CD4-positive, CD25-positive, alpha-beta regulatory T cell (primary cell): ENCODE data around the gene MAPK13. TPM values are rescaled to one million over a fixed set of nuclear protein-coding genes. Genes with fewer than 3 reads are reported as not detected.

Source experiments
- ATAC-seq, 2 donors: fragments of 150-1000 bp; cut with Tn5 transposase; one replicate each; pipeline ENCODE4 v1.10.0; 2021; ENCODE audit warnings: low read depth in 2 of 2, moderate number of reproducible peaks in 2 of 2, moderate library complexity in 1 of 2
- DNase-seq, 3 donors: peaks; one replicate each; pipeline versions ENCODE4 v3.0.0 to v3.0.0-alpha.2; 2012 to 2022; ENCODE audit warnings: mixed read lengths in 1 of 3
- H3K27ac ChIP-seq: one replicate; pipeline ENCODE4 v1.7.0; 2013; ENCODE audit warnings: mild to moderate bottlenecking, low read length; ENCODE audit not compliant: insufficient read depth, poor library complexity, severe bottlenecking
- H3K27me3 ChIP-seq: one replicate; pipeline ENCODE4 v1.7.0; 2013; ENCODE audit warnings: low read length; ENCODE audit not compliant: control insufficient read depth, insufficient read depth
- H3K36me3 ChIP-seq: one replicate; pipeline ENCODE4 v1.7.0; 2013; ENCODE audit warnings: mild to moderate bottlenecking, low read length, moderate library complexity; ENCODE audit not compliant: control insufficient read depth, insufficient read depth
- H3K4me1 ChIP-seq: 2 replicates; pipeline ENCODE4 v1.7.0; 2013; ENCODE audit warnings: mild to moderate bottlenecking, low read length; ENCODE audit not compliant: insufficient read depth, control insufficient read depth, poor library complexity, severe bottlenecking
- H3K4me3 ChIP-seq: one replicate; pipeline ENCODE4 v1.7.0; 2013; ENCODE audit warnings: low read depth, mild to moderate bottlenecking, low read length, moderate library complexity
- H3K9me3 ChIP-seq, 2 experiments: 1 replicate in 1 of 2; 2 replicates in 1 of 2; pipeline ENCODE4 v1.7.0; 2013; ENCODE audit warnings: low read length in 2 of 2, mild to moderate bottlenecking in 1 of 2, moderate library complexity in 1 of 2; ENCODE audit not compliant: control insufficient read depth in 2 of 2
- H3K27ac Mint-ChIP-seq, 3 donors: one replicate each; pipeline ENCODE4 v1.8.0; 2020 to 2022; ENCODE audit warnings: mild to moderate bottlenecking in 3 of 3, mixed read lengths in 3 of 3, moderate library complexity in 2 of 3
- H3K27me3 Mint-ChIP-seq: one replicate; pipeline ENCODE4 v1.8.0; 2022; ENCODE audit warnings: mild to moderate bottlenecking, mixed read lengths
- H3K36me3 Mint-ChIP-seq: one replicate; pipeline ENCODE4 v1.8.0; 2020; ENCODE audit warnings: mixed read lengths
- H3K4me1 Mint-ChIP-seq, 4 donors: one replicate each; pipeline ENCODE4 v1.8.0; 2020 to 2022; ENCODE audit warnings: mixed read lengths in 4 of 4, mild to moderate bottlenecking in 1 of 4
- H3K4me3 Mint-ChIP-seq, 4 donors: one replicate each; pipeline ENCODE4 v1.8.0; 2020 to 2022; ENCODE audit warnings: mild to moderate bottlenecking in 4 of 4, mixed read lengths in 4 of 4, moderate library complexity in 3 of 4
- H3K9me3 Mint-ChIP-seq, 7 donors: one replicate each; pipeline ENCODE4 v1.8.0; 2020 to 2022; ENCODE audit warnings: mixed read lengths in 7 of 7, mild to moderate bottlenecking in 3 of 7, moderate library complexity in 2 of 7
- polyA plus RNA-seq, 4 donors: library from polyadenylated mRNA; unstranded; fragments of 300-500 nt; fragmentation: Illumina TruSeq; gene quantifications; one replicate each; pipeline ENCODE4 v1.2.3, GENCODE V29; 2021
- total RNA-seq: library from RNA; stranded (reverse); gene quantifications from one replicate; pipeline ENCODE4 v1.2.3, GENCODE V29; 2022

The MAPK13 gene
- total and polyA plus RNA-seq, 5 donors from 2014 or later = 60.7 to 75.8 (median 69.6) TPM

DNA sequence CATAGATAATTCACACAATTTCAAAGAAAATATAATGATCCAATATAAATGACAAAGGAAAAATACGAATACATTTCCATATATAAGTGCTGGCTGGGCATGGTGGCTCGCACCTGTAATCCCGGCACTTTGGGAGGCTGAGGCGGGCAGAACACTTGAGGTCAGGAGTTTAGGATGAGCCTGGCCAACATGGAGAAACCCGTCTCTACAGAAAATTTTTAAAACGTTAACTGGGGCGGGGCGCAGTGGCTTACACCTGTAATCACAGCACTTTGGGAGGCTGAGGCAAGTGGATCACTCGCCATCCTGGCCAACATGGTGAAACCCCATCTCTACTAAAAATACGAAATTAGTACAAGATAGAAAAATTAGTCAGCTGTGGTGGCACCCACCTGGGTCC, 14.9 kb upstream of the MAPK13 start:
- H3K27me3 Mint-ChIP-seq = no peaks in the 10 kb centered on the region
- DNase-seq = no peak
- peak overlapping the region; percentile 68 for H3K27ac ChIP-seq
- ATAC-seq = no peak
- H3K27me3 ChIP-seq = no peaks in the 10 kb centered on the region
- peak overlapping the region; percentile 91 to 100 (median 96) for H3K27ac Mint-ChIP-seq
- peaks cover 8% of the 10 kb centered on the region for H3K36me3 Mint-ChIP-seq
- no peaks in the 10 kb centered on the region for H3K9me3 ChIP-seq
- H3K4me3 Mint-ChIP-seq = peak overlapping the region; percentile 60 to 92 (median 78)
- peaks cover 40 to 87% (median 75%) of the 10 kb centered on the region in 4 donors for H3K4me1 Mint-ChIP-seq
- peaks cover 71% of the 10 kb centered on the region for H3K4me1 ChIP-seq
- H3K4me3 ChIP-seq = peak overlapping the region; percentile 46
- H3K9me3 Mint-ChIP-seq = no peaks in the 10 kb centered on the region
- peaks cover 2% of the 10 kb centered on the region for H3K36me3 ChIP-seq

- Histone ChIP-seq H3K4me3 (no peak overlapping the region), H3K4me1 (peaks cover 79% of the 10 kb centered on the region), H3K27ac (peak overlapping the region; percentile 68), H3K36me3 (no peaks in the 10 kb centered on the region), H3K9me3 (no peaks in the 10 kb centered on the region), H3K27me3 (no peaks in the 10 kb centered on the region)
- Mint-ChIP-seq H3K4me1 (peaks cover 40 to 92% (median 83%) of the 10 kb centered on the region in 4 donors), H3K4me3 (peak overlapping the region; percentile 32 to 51 (median 45)), H3K9me3 (no peaks in the 10 kb centered on the region), H3K27ac (peak overlapping the region; percentile 68 to 100 (median 96)), H3K27me3 (no peaks in the 10 kb centered on the region), H3K36me3 (peaks cover 8% of the 10 kb centered on the region)
- no peak for ATAC-seq
- DNase-seq = no peak
Observed at GRCh38 chr6:36116066-36116864, 14.0 kb upstream of the MAPK13 start.

- H3K9me3 ChIP-seq = no peaks in the 10 kb centered on the region
- no peaks in the 10 kb centered on the region for H3K27me3 ChIP-seq
- H3K36me3 ChIP-seq = no peaks in the 10 kb centered on the region
- Mint-ChIP-seq H3K27me3 (no peaks in the 10 kb centered on the region), H3K4me1 (peaks cover 40 to 96% (median 84%) of the 10 kb centered on the region in 4 donors), H3K36me3 (peaks cover 8% of the 10 kb centered on the region), H3K9me3 (no peaks in the 10 kb centered on the region), H3K27ac (peak overlapping the region; percentile 96 to 100 (median 100)), H3K4me3 (peak overlapping the region; percentile 71 to 90 (median 78))
- no peak for DNase-seq
- H3K4me1 ChIP-seq = peaks cover 86% of the 10 kb centered on the region
- peak overlapping the region; percentile 98 for H3K27ac ChIP-seq
- ATAC-seq = no peak
- H3K4me3 ChIP-seq = peak overlapping the region; percentile 46
Observed at GRCh38 chr6:36116943-36117342, 13.4 kb upstream of the MAPK13 start.

GRCh38 chr6:36117658-36118549, 12.4 kb upstream of the MAPK13 start:
- H3K4me3 ChIP-seq = peak overlapping the region; percentile 46
- Mint-ChIP-seq H3K27me3 (no peaks in the 10 kb centered on the region), H3K4me1 (peaks cover 36 to 97% (median 84%) of the 10 kb centered on the region in 4 donors), H3K4me3 (peak overlapping the region; percentile 76 to 90 (median 82)), H3K9me3 (no peaks in the 10 kb centered on the region), H3K27ac (peak overlapping the region; percentile 96 to 100 (median 100)), H3K36me3 (peaks cover 8% of the 10 kb centered on the region)
- ATAC-seq (no peak), DNase-seq (peak in 1 of 3 donors; percentile 42)
- peak overlapping the region; percentile 98 for H3K27ac ChIP-seq
- peaks cover 93% of the 10 kb centered on the region for H3K4me1 ChIP-seq
- no peaks in the 10 kb centered on the region for H3K27me3 ChIP-seq
- no peaks in the 10 kb centered on the region for H3K36me3 ChIP-seq
- no peaks in the 10 kb centered on the region for H3K9me3 ChIP-seq

- H3K9me3 ChIP-seq = no peaks in the 10 kb centered on the region
- Mint-ChIP-seq H3K4me1 (peaks cover 36 to 99% (median 87%) of the 10 kb centered on the region in 4 donors), H3K9me3 (no peaks in the 10 kb centered on the region), H3K27ac (peak overlapping the region; percentile 96 to 100 (median 100)), H3K27me3 (no peaks in the 10 kb centered on the region), H3K36me3 (peaks cover 8% of the 10 kb centered on the region), H3K4me3 (peak overlapping the region; percentile 0 to 90 (median 78))
- peak; percentile 69 to 93 (median 81) for DNase-seq
- H3K4me3 ChIP-seq = peak overlapping the region; percentile 54
- peak overlapping the region; percentile 98 for H3K27ac ChIP-seq
- ATAC-seq = peak; percentile 75 to 83
- H3K4me1 ChIP-seq = peaks cover 97% of the 10 kb centered on the region
- H3K27me3 ChIP-seq = no peaks in the 10 kb centered on the region
- no peaks in the 10 kb centered on the region for H3K36me3 ChIP-seq
Observed at GRCh38 chr6:36118550-36119107, 11.7 kb upstream of the MAPK13 start.

DNA sequence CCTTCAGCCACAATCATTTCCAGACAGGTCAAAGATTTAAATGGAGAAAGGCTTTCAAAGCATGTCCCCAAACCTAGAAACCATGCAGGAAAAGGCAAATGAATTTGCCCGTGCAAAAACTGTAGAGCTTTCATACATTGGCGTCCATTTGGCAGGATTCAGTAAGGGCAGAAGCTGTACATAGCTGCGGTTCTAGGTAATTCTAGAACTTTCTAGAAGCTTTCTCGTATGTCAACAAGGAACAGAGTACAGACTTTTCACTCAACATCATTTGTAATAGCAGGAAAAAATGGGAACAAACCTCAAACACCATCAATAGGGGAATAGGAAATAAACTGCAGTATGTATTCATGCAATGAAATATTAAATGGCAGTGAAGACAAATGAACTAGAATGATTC, 11.1 kb upstream of the MAPK13 start:
- Histone ChIP-seq H3K4me1 (peaks cover 94% of the 10 kb centered on the region), H3K36me3 (no peaks in the 10 kb centered on the region), H3K27ac (peak overlapping the region; percentile 98), H3K9me3 (no peaks in the 10 kb centered on the region), H3K4me3 (peak overlapping the region; percentile 54), H3K27me3 (no peaks in the 10 kb centered on the region)
- Mint-ChIP-seq H3K36me3 (peaks cover 8% of the 10 kb centered on the region), H3K27ac (peak overlapping the region; percentile 96 to 100 (median 100)), H3K4me3 (peak overlapping the region; percentile 29 to 90 (median 78)), H3K4me1 (peaks cover 36 to 99% (median 85%) of the 10 kb centered on the region in 4 donors), H3K9me3 (no peaks in the 10 kb centered on the region), H3K27me3 (no peaks in the 10 kb centered on the region)
- no peak for DNase-seq
- ATAC-seq = no peak

DNA sequence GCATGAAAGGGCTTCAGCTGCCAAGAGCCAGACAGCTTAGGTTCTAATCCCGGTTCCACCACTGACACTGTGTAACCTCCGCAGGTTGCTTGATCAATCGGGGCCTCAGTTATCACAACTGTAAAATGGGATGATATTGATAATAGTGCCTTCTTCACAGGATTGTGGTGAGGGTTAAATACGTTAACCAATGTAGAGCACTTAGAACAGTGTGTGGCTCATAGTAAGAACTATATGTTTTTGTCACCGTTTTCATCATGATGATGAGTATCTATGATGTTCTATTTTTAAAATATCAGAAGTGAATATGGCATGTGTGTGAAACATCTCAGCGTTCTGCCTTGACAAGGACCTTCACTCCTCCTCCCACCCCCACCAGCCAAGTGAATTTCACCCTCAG, 10.3 kb upstream of the MAPK13 start:
- Mint-ChIP-seq H3K27ac (peak overlapping the region; percentile 96 to 100 (median 100)), H3K27me3 (no peaks in the 10 kb centered on the region), H3K36me3 (peaks cover 5% of the 10 kb centered on the region), H3K9me3 (no peaks in the 10 kb centered on the region), H3K4me3 (peak overlapping the region; percentile 81 to 92 (median 89)), H3K4me1 (peaks cover 31 to 100% (median 81%) of the 10 kb centered on the region in 4 donors)
- Histone ChIP-seq H3K9me3 (no peaks in the 10 kb centered on the region), H3K27me3 (no peaks in the 10 kb centered on the region), H3K36me3 (no peaks in the 10 kb centered on the region), H3K4me3 (peak overlapping the region; percentile 85), H3K27ac (peak overlapping the region; percentile 98), H3K4me1 (peaks cover 88% of the 10 kb centered on the region)
- DNase-seq (no peak), ATAC-seq (no peak)
